NCI-H446 (cell line): ENCODE results near the gene TEKT2.
A peak's percentile ranks its signal among the peaks of the same experiment; 100 is the strongest.

Experiments
- DNase-seq, 2 experiments: peaks; one replicate each; lab custom pipeline; 2025; lab: John Stamatoyannopoulos, UW

The TEKT2 gene

DNA sequence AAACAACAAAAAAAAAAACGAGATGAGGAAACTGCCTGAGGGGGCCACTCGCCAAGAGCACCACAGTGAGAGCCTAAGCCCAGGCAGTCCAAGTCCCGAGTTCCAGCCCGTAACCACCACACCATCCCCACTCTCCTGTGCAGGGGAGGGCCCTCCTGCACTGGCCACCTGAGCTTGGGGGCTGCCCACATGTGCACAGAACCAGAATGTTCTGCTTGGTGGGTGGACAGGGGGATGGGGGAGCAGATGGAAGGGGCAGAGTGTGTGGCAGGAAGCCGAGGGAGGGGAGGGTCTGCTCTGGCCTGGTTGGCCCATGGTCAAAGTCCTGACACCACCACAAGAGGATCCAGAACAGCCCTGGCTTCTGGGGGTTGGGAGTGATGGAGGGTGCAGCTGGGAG lies 22.4 kb downstream of the TEKT2 start:
- no peak for DNase-seq

DNA sequence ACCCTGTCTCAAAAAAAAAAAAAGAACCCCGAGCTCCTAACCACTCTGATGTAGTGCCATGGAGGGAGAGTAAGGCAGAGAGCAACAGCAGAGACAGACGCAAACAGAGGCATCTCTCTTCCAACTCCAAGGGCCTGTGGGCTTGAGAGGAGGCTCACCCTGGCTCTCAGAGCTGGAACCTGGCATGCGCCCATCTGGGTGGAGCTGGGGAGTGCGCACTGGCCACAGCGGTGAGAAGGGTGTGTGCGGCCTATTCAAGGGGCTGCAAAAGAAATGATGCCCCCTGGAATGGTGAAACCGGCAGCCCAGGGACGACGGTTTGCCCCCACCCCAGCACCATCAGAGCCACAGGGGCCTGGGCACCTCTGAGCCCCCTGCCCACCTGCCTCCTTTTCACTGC lies 23.5 kb downstream of the TEKT2 start:
- DNase-seq, result no peak

DNA sequence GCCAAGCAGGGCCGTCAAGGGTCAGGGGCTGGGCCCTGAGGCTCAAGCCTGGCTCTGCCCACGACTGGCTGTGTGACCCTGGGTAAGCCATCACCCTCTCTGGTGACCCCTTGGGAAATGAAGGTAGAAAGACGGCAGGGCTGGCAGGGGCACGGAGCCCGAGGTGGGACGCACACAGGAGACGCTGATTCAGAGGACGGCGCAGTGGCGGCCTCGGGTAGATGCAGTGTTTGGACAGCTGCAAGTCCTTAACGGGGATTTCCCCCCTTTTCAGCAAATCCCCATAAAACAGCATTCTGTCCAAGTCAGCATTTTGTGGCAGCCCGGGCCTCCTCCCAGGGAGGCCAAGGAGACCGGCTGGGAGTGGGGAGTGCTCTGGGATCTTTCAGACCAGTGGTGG lies 24.4 kb downstream of the TEKT2 start:
- DNase-seq, result no peak

DNA sequence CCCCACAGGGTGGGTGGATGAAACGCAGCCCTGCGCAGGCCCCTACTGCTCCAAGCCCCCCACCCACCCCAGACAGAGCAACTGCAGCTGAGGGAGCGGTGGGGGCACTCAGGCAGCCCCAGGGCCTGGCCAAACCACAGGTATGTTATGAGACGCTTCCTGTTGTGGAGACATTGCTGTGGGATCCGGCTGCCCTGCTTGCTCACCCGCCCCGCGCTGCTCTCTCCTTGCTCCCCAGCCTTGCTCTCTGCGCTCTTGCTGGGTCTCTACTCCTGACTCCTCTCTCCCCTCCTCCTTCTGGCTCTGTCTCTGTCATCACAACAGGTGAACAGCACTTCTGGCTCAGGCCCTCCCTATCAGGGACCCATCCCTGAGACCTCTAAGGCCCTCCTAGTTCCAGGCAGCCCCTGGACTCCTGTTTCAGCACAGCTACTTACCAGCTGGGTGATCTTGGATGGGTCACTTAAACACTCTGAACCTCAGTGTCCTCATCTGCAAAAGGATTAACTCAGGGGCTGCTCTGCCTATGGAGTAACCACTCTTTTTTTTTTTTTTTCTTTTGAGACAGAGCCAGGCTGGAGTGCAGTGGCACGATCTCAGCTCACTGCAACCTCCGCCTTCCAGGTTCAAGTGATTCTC lies 25.3 kb downstream of the TEKT2 start:
- no peak for DNase-seq

DNA sequence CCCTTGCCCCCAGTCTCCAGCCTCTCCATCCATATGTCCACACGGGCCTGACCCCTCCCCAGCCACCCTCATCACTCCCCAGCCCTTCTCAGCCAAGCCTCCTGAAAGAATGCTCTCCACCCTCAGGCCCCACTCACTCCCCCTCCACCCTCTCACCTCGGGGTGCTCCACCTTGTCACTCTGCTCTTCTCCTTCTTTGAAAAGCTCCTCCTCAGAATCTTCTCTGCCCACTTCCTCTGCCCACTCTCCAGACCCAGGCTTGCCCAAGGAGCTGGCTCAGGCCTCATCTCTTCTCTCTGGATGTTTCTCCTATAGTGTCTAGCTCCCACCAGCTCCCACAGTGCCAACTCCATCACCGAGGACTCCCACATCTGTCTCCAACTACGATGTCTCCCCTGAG lies 27.3 kb downstream of the TEKT2 start:
- DNase-seq, result no peak

DNA sequence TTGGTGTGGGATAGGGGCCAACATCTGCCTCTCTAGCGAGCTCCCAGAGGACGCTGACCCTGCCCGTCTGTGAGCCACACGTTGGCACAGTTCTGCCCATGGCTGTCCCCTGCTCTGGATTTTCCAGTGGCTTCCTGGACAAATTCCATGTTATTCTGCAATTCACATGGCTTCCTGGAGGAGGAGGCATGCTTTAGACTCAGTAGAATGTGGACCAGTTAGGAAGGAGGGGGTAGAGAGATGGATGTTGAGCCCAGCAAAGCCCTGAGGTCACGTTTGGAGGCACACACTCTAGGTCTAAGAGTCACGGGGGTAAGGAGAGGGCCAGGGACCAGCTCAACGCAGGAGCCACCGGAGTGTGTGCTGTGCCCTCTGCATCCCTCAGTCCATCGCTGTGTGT lies 28.9 kb downstream of the TEKT2 start:
- no peak for DNase-seq

DNA sequence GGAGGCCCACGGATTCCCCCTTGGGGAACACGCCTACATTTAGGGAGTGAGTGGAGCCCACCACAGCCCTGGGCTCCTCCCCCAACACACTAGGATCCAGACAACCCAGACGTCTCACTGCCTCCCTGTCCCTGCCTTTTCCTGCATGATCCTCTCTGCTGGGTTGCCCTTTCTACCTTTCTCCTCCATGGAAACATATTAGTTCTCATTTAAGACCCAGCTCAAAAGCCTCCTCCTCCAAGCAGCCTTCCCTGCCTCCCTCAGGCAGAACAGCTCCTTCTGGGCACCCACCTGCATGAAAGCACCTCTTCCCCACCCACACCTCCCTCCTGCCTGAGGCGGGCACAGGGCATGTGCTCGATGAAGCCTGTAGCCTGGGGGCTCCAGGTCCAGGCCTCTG lies 30.5 kb downstream of the TEKT2 start:
- DNase-seq, result no peak

DNA sequence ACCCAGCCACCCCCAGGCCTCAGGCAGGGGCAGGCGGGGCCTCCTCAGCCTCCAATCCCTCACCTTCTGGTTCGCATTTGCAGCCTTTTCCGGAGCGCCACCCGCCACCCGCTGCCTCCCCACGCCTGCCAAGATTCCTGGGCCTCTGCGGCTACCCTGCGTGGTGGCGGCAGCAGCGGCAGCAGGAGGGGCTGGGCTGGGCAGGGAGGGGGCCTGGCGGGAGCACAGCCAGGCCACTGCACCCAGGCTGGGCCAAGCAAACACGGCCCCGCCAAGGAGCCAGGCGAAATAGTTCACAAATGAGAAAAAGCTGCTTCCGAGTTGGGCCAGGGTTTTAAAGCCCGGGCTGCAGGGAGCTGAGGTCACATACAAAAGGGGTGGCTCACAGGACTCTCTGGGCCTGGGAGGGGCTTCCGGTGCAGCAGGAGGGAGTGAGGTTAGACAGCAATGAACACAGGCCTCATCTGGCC lies 31.3 kb downstream of the TEKT2 start:
- peak; percentile 72 to 95 for DNase-seq

DNA sequence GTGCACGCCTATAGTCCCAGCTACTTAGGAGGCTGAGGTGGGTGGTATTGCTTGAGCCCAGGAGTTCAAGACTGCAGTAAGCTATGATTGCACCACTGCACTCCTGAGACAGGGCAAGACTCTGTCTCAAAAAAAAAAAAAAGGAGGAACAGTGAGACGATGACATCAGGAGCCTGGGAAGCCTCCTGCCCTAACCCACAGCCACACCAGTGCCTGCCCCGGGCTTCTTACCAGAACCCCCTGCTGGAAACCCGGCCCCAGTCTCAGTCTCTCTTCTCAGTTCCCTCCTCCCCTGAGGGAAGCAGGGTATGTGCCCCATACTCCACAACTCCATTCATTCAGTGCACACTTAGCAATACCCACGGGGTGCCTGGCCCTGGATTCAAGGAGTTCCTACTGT lies 32.0 kb downstream of the TEKT2 start:
- DNase-seq, result no peak

DNA sequence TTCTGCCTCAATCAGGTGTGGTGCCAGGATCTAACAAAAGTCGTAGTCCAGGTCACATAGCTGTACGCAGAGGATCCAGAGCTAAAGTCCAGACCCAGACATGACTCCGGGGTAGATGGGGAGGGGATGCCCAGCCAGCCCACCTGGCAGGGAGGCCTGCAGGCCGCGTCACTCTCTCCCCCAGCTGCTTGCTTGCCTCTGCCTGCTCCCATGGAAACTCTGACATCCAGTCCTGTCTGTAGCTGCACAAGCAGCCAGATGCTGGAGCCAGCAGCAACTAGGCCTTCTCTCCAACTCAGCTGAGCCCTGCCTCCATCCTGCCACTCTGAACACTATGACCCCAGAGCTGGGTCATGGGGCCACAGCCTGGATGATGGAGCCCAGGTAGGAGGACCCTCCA lies 33.0 kb downstream of the TEKT2 start:
- no peak for DNase-seq

DNA sequence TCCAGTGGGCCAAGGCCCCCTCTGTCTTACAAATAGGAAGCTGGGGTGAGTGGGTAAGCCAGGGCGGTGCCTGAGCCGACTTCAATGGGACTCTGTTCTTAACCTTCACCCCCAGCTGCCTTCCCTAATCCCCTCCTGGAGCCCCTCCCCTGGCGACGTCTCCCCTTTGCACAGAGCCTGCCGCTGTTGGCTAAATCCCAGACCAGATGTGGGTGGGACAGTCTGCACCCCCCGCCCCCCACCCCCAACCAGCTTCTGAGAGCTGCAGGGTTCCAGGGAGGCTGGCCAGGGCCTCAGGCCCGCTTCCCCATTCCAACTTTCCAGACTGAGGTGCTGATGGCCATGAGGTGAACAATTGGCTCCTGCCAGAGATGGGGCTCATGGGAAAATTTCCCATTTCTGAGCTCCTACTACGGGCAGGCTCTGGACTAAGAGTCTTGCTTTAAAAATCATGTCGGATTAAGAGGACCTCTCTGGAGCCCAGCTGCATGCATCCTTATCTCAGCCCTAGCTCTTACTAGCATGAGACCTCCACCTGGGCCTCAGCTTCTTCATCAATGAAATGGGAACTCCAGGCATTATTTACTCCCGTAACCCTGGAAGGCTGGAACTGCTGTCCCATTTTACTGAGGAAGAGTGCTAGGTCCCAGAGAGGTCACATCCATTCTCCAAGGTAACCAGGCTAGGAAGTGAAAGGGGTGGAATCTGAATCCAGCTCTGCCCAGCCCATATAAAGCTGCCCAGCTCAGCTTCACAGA lies 34.7 kb downstream of the TEKT2 start:
- no peak for DNase-seq

DNA sequence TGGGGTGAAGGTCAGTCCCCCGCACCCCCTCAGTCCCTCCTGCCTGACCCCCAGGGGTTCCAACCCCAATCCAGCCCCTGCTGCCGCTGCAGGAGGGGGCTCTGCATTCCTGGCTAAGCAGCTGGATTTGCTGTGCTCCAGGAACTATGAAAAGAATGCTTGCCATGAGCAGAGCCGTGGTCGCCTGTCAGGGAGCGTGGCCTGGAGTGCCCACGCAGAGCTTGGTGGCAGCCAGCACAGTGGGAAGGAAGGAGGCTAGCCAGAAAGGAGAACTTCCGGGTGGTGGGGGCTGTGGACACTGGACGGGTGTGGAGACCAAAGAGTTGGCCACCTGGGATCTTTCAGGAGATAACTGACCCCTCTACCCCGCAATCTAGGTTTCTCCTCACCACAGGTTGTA lies 35.6 kb downstream of the TEKT2 start:
- DNase-seq, result no peak

DNA sequence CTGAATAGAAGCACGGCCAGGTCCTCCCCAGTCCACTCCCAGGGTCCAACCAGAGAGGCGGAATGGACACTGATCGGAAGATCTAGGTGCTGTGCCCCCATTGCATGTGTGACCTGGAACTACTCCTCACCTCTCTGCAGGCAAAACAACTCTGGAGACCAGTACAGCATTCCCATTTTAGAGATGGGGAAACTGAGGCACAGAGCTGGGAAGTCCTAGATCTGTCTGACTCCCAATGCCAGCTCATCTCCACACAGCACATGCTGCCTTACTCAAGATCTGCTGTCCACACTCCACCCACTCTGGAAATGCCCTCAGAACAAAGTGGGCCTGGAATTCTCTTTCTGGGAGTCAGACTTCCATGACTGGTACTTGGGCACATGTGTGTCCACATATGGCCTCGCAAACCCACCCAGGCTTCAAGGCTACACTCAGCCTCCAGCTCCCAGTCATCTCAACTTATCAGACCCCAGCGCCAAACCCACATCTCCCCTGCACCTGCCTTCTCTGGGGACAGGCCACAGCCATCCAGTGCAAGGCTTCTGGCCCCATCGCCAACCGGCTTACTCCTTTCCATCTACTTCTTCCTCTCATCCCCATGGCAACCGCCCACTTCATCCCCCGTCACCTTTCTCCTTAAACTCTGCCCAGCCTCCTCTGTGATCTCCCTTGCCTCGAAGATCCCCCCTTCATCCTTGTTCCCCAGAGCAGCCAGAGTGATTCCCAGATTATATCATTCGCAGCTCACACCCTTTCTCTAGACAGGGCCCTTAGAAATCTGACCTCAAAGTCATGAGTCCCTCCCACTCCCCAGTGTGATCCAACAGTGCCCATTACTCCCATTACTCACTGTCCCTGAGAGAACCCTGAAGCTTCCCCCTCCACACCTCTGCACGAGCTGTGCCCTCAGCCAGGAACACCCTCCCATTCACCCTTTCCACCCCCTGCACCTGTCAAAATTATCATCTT lies 38.5 kb downstream of the TEKT2 start:
- no peak for DNase-seq

DNA sequence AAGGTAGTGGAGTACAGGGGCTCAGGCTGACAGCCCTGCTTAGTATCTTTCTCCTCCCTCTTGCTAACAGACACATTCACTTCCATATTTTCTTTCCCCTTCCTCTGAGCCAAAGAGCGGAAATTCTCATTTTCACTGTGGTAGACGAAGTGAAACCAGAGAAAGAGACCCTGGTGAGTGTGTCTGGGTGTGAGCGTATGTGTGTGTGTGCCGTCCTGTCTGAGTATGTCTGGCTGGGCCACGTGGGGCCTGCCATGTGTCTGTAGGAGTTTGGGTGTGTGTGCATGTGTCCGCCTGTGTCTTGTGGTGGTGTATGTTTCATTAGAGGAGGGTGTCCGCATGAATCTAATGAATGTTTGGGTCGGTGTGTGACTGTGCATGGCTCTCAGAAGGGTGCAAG lies 39.5 kb downstream of the TEKT2 start:
- no peak for DNase-seq

DNA sequence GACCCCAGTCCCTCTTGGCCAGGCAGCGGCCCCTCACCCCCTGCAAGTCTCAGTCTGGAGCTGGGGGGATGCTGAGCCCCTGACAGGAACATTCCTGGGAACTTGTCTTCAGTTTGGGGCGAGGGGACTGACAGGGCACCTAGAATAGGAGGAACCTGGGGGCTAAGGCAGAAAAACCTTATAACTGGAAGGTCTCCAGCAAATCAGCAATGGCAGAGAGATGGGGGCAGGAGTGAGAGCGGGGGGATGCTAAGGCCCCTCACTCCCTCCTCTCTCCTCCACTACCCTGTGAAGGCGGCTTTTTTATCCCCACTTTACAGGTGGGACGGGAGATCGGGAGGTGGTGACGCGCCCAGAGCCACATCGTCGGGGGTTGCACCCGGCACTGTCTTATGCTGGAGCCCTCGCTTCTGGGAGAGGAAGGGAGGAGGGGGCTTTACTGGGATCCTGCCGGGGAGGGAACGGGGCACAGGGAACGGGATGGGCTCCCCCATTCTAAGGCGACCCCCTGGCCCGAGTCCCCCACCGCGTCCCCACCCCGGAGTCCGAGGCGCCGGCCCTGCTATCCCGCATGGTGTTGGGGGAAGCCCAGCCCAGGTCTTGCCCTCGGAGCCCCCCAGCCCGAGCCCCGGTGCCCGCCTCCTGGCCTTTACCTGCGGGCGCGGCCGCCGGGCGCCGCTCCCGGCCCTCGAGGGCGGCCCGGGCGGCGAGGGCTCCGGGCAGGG lies 40.7 kb downstream of the TEKT2 start:
- DNase-seq, result no peak

DNA sequence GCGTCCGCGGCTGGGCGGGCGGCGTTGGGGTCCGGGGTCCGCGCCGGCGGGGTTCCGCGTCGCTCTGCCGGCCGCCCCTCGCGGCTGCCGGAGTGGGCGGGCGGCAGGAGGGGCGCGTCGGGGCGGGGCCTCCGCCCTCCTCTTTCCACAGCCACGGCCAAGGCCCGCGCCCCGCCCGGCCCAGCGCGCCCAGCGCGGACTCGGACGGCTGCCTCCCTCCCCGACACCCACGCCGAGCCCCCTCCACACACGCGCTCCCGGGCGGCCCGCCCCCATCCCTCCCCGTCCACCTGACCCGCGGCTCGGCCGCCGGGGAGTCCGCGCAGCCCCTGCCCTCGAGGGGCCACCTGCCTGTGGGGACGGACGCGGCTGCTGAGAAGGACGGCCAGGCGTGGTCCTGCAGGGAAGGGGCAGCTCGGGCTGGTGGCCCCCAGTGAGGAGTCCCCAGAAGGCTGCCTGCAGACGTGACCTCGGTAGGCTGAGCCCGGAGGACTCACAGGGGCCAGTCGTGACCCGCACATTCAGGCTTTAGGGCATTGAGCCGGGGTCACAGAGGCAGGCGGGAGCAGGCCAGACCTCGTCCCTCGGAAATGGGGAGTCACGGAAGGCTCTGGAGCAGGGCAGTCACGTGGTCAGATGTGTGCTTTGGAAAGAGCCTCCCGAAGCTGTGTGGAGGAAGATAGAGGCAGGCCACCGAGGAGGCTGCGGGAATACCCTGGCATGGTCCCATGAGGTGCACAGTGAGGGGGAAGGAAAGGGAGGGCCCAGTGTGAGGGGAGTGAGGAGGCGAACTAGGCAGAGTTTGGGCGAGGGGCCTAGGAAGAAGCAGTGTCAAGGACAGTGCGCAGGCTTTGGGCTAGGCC lies 41.5 kb downstream of the TEKT2 start, which contains the start of gene COL8A2:
COL8A2 (minus strand) TSS at position 94 of the 863 bp plus-strand sequence. CDS start 24,980 bp downstream, outside the sequence.
- DNase-seq, result no peak

DNA sequence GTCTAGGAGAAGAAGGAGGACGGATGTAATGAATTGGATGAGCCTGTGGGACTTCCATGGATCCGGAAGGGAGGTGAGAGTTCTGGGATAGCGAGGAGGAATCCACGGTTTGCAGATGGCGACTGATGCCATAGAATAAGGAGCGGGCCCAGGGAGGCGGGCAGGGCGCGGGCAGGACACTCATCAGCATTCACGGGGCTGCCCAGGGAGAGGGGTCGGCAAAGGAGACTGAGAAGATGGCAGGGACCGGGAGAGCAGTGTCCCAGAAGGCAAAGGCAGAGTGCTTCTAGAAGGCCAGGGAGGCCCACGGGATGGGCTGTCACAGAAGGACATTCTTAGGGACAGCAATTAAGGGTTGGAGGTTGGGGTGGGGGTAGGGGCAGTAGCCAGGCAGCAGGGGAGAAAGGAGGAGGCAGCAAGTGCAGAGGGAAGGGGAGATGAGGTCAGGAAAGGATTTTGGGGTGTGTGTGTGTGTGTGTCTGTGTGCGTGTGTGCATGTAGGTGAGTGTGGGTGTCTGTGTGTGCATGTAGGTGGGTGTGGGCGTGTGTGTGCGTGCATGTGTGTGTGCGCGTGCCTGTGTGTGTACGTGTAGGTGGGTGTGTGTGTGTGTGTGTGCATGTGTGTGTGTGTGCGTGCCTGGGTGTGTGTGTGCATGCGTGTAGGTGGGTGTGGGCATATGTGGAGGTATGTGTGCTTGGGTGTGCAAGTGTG lies 42.3 kb downstream of the TEKT2 start:
- no peak for DNase-seq

DNA sequence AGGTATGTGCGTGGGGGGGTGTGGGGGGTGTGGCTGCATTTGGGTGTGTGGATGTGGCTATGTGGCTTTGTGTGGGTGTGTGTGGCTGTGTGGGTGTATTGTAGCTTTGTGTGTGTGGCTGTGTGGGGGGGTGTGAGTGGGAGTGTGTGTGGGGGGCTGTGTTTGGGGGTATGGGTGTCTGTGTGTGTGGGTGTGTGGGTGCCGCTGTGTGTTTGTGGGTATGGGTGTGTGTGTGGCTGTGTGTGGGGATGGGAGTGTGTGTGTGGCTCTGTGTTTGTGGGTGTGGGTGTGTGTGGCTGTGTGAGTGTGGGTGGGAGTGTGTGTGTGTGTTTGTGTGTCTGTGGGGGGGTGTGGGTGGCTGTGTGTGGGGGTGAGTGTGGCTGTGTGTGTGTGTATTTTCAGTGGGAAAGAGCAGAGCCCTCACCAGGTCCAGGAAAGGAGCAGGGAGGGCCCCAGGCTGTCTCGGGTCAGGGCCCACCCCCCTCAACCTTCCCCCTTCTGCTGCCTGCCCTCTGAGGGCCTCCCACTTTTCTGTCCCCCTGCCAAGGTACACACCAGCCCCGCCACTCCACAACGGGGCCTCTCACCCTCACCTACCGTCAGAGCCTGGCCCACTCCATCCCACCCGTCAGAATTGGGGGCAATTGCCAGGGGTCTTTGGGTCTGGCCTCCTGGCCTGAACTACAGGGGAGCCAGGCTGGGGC lies 43.1 kb downstream of the TEKT2 start:
- DNase-seq, result no peak

DNA sequence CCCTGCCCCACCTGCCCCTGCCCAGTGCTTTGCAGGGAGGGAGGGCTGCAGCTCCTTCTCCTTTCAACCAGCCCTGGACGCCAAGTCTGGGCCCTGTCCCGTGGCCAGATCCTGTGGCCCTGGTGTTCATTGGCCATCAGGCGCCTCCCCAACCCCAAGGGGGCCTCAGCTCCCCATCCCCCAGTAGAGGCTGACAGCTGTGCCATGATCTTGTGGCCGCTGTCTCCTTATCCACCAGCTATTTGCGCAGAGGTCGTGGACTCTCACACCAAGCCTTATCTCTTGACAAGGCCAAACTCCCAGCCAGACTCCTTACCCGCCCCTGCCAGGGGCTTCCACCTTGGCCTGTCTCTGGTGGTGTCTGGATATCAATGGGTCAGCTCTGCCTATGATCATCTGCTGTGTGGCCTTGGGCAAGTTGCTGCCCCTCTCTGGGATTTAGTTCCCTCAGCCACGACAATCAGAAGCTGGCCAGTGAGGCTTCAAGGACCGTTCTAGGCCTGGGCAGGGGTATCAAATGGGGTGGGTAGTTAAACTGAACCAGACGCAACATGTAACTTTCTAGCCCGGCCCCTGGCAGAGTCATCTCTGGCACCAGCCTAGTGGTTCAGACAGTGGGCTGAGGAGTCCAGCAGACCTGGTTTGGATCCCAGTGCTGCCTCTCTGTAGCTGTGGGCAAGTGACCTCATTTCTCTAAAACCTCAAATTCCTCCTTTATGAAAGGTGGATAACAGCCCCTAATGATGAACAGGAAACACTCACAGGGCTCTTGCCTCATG lies 44.4 kb downstream of the TEKT2 start:
- no peak for DNase-seq
